Liver (tissue), 3 donors: ENCODE data around the gene PPP1R14C.

Experiments used
- CTCF ChIP-seq: fragments of 150-350 bp; IDR thresholded peaks from 2 replicates; pipeline ENCODE4 v1.5.1; 2017; ENCODE audit warnings: improper control_type of control experiment, low read depth, low read length; ENCODE audit not compliant: missing input control
- FOXA1 ChIP-seq: IDR thresholded peaks from 2 replicates; pipeline ENCODE4 v1.6.1; 2016; ENCODE audit warnings: antibody characterized with exemption
- FOXA2 ChIP-seq: IDR thresholded peaks from 2 replicates; pipeline ENCODE4 v1.6.1; 2016; ENCODE audit warnings: antibody characterized with exemption
- RAD21 ChIP-seq, 2 donors: IDR thresholded peaks; 2 replicates each; pipeline ENCODE4 v1.6.1; 2016; ENCODE audit warnings: antibody characterized with exemption in 2 of 2, mild to moderate bottlenecking in 2 of 2
- REST ChIP-seq: IDR thresholded peaks from 2 replicates; pipeline ENCODE4 v1.6.1; 2016; ENCODE audit warnings: antibody characterized with exemption, mild to moderate bottlenecking
- TAF1 ChIP-seq: conservative IDR thresholded peaks from 2 replicates; pipeline ENCODE4 v1.6.1; 2016; ENCODE audit warnings: antibody characterized with exemption, mild to moderate bottlenecking
- YY1 ChIP-seq: IDR thresholded peaks from 2 replicates; pipeline ENCODE4 v1.6.1; 2016; ENCODE audit warnings: antibody characterized with exemption, mild to moderate bottlenecking
- ZBTB33 ChIP-seq: IDR thresholded peaks from 2 replicates; pipeline ENCODE4 v1.6.1; 2016; ENCODE audit warnings: antibody characterized with exemption
- donor health status: healthy.
- donor health status: healthy.

GRCh38 chr6:150157081-150157480 lies 14.2 kb downstream of the PPP1R14C start:
- TF ChIP-seq REST (no peak), CTCF (no peak), TAF1 (no peak), YY1 (no peak), ZBTB33 (no peak), FOXA1 (no peak), FOXA2 (no peak), RAD21 (IDR thresholded peaks at IDR 0.05) (no peak)
